GM19239 (cell line): ENCODE results near the gene ZNRF1.
"Not testable (repeated sequence)": the region's sequence is repeated elsewhere in the genome, so short reads cannot be mapped to it uniquely, and the experiment has no call there.

Source experiments
- DNase-seq: peaks from one replicate; pipeline ENCODE4 v3.0.0; 2011; ENCODE audit warnings: low spot score; ENCODE audit not compliant: insufficient read length
- FAIRE-seq: peaks from 2 replicates; lab custom pipeline; 2011; peaks lifted over from hg19 to GRCh38; lab: Jason Lieb, UNC

The ZNRF1 gene

DNA sequence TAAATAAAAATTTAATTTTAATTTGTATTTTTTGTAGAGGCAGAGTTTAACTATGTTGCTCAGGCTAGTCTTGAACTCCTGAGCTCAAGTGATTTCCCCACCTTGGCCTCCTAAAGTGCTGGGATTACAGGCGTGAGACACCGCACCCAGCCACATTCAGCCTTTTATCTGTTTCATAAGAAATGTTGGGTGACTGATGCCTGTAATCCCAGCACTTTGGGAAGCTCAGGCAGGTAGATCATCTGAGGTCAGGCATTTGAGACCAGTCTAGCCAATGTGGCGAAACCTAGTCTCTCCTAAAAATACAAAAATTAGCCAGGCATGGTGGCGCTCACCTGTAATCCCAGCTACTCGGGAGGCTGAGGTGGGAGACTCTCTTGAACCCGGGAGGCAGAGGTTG lies 92.1 kb downstream of the ZNRF1 start:
- not testable (repeated sequence) for FAIRE-seq, DNase-seq

DNA sequence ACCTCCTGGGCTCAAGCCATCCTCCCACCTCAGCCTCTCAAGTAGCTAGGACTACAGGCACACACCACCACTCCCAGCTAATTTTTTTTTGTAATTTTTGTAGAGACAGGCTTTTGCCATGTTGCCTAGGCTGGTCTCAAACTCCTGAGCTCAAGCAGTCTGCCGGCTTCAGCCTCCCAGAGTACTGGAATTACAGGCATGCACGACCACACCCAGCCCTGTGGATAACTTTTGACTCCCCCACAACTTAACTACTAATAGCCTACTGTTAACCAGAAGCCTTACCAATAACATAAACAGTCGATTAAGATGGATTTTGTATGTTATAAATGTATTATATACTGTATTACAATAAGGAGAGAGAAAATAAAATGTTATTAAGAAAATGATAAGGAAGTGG lies 92.8 kb downstream of the ZNRF1 start:
- FAIRE-seq, DNase-seq: not testable (repeated sequence)

GRCh38 chr16:75092777-75093176 lies 94.0 kb downstream of the ZNRF1 start:
- DNase-seq = no peak
- FAIRE-seq = no peak

DNA sequence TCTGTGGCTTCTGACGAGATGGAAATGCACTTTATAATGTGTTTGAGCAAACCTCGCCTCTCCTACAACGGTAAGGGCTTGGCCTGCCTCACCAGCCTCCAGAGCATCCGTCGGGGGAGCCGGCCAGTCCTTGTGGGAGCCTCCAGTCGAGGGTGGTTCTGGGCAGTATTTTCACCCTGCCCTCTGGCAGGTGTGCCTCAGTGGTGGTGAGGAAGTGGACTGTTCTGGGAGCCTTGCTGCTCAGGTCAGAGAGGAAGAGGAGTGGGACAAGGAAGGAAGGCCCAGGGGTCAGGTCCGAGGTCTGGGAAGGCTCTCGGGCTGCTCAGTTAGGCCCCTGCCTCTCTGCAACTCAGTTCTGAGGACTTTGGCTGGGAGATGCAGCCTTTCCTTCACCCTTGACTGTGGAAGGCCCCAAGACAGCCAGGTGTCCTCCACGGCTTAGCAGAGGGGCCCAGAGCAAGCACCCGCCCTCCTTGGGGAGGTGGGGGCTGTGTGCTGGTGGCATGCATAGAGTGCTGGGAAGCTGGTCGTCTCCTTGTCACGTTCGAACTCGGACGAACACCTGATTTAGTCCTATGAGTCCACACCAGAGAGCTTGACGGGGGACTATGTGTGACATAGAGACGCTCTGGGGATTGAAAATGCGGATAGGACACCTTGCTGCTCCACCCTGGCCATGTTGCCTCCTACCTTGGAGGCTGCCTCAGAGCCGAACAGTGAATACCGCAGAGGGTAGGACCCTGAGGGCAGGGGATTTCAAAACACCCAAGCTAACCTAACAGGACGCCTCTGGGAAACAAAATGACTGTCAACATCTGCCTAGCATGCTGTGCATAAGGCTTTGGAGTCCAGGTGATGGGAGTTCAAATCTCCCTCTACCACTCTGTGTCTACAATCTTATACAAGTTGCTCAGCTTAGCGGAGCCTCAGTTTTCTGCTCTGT lies 95.0 kb downstream of the ZNRF1 start:
- FAIRE-seq = no peak

DNA sequence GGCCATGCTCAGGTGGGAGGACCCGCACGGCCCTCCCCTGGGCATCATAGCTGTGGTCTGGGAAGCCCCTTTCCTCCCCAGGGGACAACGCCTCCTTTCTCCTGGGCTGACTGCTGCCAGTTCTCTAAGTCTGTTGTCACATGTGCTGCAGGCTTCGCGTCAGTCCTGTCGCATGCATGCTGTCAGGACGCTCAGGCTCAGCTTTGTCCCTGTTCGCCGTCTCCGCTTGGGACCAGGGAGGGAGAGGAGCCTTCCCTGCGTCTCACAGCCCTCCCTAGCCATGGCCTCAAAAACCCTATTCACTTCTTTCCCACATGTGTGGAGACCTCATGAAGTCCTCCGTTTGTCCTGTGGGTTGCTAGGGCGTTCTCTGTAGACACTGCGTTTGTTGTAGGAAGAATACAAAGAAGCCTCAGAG lies 96.4 kb downstream of the ZNRF1 start:
- DNase-seq (no peak), FAIRE-seq (no peak)

More for the DNA sequence above, 95.0 kb downstream of the ZNRF1 start:
- no peak for DNase-seq

DNA sequence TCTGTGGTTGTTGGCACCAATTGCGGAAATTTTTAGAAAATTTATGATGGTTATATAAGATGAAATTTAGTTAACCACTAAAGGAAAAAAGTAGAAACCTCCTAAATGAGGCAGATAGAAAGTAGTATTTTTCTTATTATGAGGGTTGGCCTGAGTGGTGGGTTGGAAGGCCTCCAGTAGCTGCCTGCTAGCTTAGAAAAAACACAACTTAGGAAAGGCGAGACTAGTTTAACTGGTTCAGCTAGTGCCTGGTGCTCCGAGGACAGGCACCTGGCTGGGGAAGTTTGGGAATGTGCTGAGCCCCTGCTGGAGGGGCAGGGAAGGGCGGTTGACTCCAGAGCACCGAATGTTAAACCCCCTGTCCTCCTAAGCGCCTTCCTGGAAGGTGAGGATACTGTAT lies 97.8 kb downstream of the ZNRF1 start:
- DNase-seq = no peak
- FAIRE-seq = no peak

DNA sequence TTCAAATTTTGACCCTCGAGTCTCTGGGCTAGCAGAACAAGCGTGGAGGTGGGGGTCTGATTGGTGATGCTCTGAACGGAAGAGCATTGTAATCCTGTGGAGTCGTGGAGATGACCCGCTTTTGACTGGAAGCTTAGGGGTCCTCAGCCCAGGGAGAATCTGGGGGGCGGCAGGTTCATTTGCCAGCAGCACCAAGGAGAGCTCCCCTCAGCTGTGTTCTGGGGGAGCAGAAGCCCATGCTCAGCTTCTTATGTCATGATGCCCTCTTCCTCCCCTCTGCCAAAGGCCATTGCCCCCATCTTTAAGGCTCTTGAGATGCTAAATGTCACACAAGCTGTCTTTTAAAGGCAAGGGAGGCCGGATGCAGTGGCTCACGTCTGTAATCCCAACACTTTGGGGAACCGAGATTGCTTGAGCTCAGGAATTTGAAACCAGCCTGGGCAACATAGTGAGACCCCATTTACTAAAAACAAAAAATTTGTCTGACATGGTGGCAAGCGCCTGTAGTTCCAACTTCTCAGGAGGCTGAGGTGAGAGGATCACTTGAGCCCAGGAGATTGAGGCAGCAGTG lies 98.5 kb downstream of the ZNRF1 start:
- FAIRE-seq (no peak), DNase-seq (no peak)

GRCh38 chr16:75097941-75098901 lies 99.4 kb downstream of the ZNRF1 start:
- FAIRE-seq (peak; percentile 69), DNase-seq (no peak)

GRCh38 chr16:75099075-75099667 lies 100.3 kb downstream of the ZNRF1 start:
- FAIRE-seq (peak; percentile 35), DNase-seq (no peak)

GRCh38 chr16:75099738-75100602 lies 101.1 kb downstream of the ZNRF1 start:
- DNase-seq (no peak), FAIRE-seq (peak; percentile 83)

DNA sequence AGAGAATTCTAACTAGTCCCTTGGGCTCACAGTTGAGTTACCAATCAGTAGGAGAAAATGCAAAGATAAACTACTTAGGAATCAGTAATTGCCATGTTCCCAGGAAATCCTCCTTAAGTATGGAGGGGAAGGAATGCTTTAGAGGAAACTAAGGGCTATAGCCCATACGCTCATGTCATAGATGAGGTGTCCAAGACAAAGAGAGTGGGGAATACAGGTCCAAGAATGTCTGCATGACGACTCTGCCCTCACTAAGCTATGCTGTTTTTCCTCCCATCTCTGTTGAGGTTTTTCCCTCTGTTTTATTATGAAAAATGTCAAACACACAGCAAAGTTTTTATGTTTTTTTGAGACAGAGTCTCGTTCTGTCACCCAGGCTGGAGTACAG lies 101.8 kb downstream of the ZNRF1 start:
- no peak for FAIRE-seq
- DNase-seq = no peak

DNA sequence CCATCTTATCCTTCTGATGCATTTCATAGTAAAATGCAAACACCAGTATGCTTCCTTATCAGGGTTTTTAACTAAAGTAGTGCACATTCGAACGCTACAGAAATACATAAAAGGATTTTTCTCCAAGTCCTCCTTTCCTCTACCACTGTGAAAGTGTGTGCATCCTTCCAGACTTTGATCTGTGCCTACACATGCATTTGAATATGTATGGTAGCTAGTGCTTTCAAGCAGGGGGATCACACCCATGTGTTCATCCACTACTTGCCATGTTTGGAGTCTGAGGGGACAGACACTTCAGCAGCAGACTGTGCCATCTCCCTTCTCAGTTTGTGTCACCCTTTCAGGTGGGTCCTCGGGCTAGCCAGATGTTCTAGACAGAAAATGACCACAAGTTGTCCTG lies 102.8 kb downstream of the ZNRF1 start:
- DNase-seq (no peak), FAIRE-seq (no peak)

GRCh38 chr16:75102595-75102994 lies 103.8 kb downstream of the ZNRF1 start:
- DNase-seq (no peak), FAIRE-seq (no peak)

- FAIRE-seq (no peak), DNase-seq (no peak)
These were observed 105.2 kb downstream of the ZNRF1 start for GRCh38 chr16:75103994-75104393.

GRCh38 chr16:75104836-75105235 lies 106.0 kb downstream of the ZNRF1 start:
- no peak for FAIRE-seq
- no peak for DNase-seq

- FAIRE-seq (no peak), DNase-seq (no peak)
These were observed 106.7 kb downstream of the ZNRF1 start for GRCh38 chr16:75105306-75106061.

- no peak for DNase-seq
- FAIRE-seq = no peak
These were observed 107.8 kb downstream of the ZNRF1 start for GRCh38 chr16:75106351-75107274.
